H1 (cell line): ENCODE data around the gene GRK5. TPM values are rescaled to one million over a fixed set of nuclear protein-coding genes. Genes with fewer than 3 reads are reported as not detected.

Experiments used
- CTCF ChIA-PET: fragments of 300-600 bp; sonication (Branson Sonifier 250); formaldehyde crosslinking; loops from one replicate; lab custom pipeline; 2021; ENCODE audit not compliant: partially characterized antibody; lab: Charles Lee
- POLR2A ChIA-PET: fragments of 300-600 bp; sonication (Branson Sonifier 250); formaldehyde crosslinking; loops from one replicate; lab custom pipeline; 2021; ENCODE audit warnings: inconsistent platforms; ENCODE audit not compliant: partially characterized antibody; lab: Charles Lee
- DNase-seq, 2 experiments: peaks; one replicate each; pipeline versions ENCODE4 v3.0.0 to v3.0.0-alpha.2; 2010 to 2022; ENCODE audit warnings: low spot score in 2 of 2, low read depth in 1 of 2, mixed read lengths in 1 of 2
- FAIRE-seq: peaks from 2 replicates; lab custom pipeline; 2011; peaks lifted over from hg19 to GRCh38; lab: Jason Lieb, UNC
- H2AFZ ChIP-seq: 2 replicates; pipeline ENCODE4 v1.8.1; 2012; ENCODE audit warnings: low read length, inconsistent platforms
- H2AK5ac ChIP-seq: 2 replicates; pipeline ENCODE4 v1.6.1; 2013; ENCODE audit warnings: low read depth, low read length
- H2BK120ac ChIP-seq: replicated peaks from 2 replicates; pipeline ENCODE3; 2013; ENCODE audit warnings: low read depth, low read length, inconsistent platforms
- H2BK12ac ChIP-seq: 2 replicates; pipeline ENCODE4 v1.6.1; 2013; ENCODE audit warnings: low read depth, low read length
- H2BK15ac ChIP-seq: 2 replicates; pipeline ENCODE4 v1.6.1; 2013; ENCODE audit warnings: low read length
- H2BK20ac ChIP-seq: 2 replicates; pipeline ENCODE4 v1.6.1; 2013; ENCODE audit warnings: low read length
- H2BK5ac ChIP-seq: 2 replicates; pipeline ENCODE4 v1.6.1; 2013; ENCODE audit warnings: low read depth, low read length
- H3K14ac ChIP-seq: 2 replicates; pipeline ENCODE4 v1.6.1; 2013; ENCODE audit warnings: inconsistent platforms; ENCODE audit not compliant: insufficient read length
- H3K18ac ChIP-seq: 2 replicates; pipeline ENCODE4 v1.6.1; 2013; ENCODE audit warnings: low read length; ENCODE audit errors: extremely low read depth
- H3K23ac ChIP-seq: 2 replicates; pipeline ENCODE4 v1.6.1; 2013; ENCODE audit warnings: inconsistent platforms; ENCODE audit not compliant: insufficient read length
- H3K23me2 ChIP-seq: 2 replicates; pipeline ENCODE4 v1.6.1; 2013; ENCODE audit warnings: low read depth, low read length
- H3K27ac ChIP-seq: 2 replicates; pipeline ENCODE4 v1.6.1; 2011; ENCODE audit warnings: low read depth, low read length, inconsistent platforms
- H3K27me3 ChIP-seq, 4 experiments: replicated peaks in 1 of 4; 1 replicate in 1 of 4; 2 replicates in 3 of 4; pipeline versions ENCODE4 v1.6.1 to v1.8.1; 2011 to 2013; ENCODE audit warnings: low read length in 3 of 4, mild to moderate bottlenecking in 3 of 4, inconsistent platforms in 2 of 4, mixed read lengths in 2 of 4, moderate library complexity in 1 of 4; ENCODE audit not compliant: control insufficient read depth in 3 of 4, insufficient read depth in 3 of 4; ENCODE audit errors: extremely low read depth in 1 of 4
- H3K36me3 ChIP-seq, 4 experiments: 2 replicates each; pipeline versions ENCODE4 v1.6.1 to v1.8.1; 2011 to 2013; ENCODE audit warnings: mild to moderate bottlenecking in 4 of 4, low read length in 3 of 4, moderate library complexity in 2 of 4, control low read depth in 1 of 4, inconsistent platforms in 1 of 4; ENCODE audit not compliant: insufficient read depth in 4 of 4, control insufficient read depth in 2 of 4
- H3K4ac ChIP-seq: replicated peaks from 2 replicates; pipeline ENCODE3; 2013; ENCODE audit warnings: low read length, low read depth, mixed read lengths, inconsistent platforms; ENCODE audit not compliant: insufficient read length
- H3K4me1 ChIP-seq, 4 experiments: replicated peaks in 1 of 4; 1 replicate in 1 of 4; 2 replicates in 3 of 4; pipeline versions ENCODE4 v1.6.1 to v1.8.1; 2011 to 2013; ENCODE audit warnings: low read length in 3 of 4, inconsistent platforms in 2 of 4, mixed read lengths in 1 of 4; ENCODE audit not compliant: insufficient read depth in 4 of 4, control insufficient read depth in 3 of 4
- H3K4me2 ChIP-seq, 2 experiments: 2 replicates each; pipeline versions ENCODE4 v1.6.1 to v1.8.1; 2011 to 2013; ENCODE audit warnings: low read depth in 2 of 2, low read length in 2 of 2, control low read depth in 1 of 2, inconsistent platforms in 1 of 2, mild to moderate bottlenecking in 1 of 2; ENCODE audit not compliant: insufficient read depth in 1 of 2
- H3K4me3 ChIP-seq, 4 experiments: fragments of 200-600, 300-600 bp in 1 of 4; sonication (generic), shearing (Covaris generic), sonication (Bioruptor Twin) in 1 of 4; 2 replicates each; pipeline versions ENCODE4 v1.5.1 to v1.8.1; 2011 to 2016; ENCODE audit warnings: low read length in 4 of 4, low read depth in 3 of 4, control low read depth in 2 of 4, inconsistent platforms in 2 of 4, mild to moderate bottlenecking in 2 of 4, mixed read lengths in 1 of 4, moderate library complexity in 1 of 4; ENCODE audit not compliant: insufficient read depth in 2 of 4; ENCODE audit errors: extremely low read depth in 1 of 4
- H3K56ac ChIP-seq: replicated peaks from 2 replicates; pipeline ENCODE3; 2013; ENCODE audit warnings: low read depth, mild to moderate bottlenecking, mixed read lengths, low read length, inconsistent platforms; ENCODE audit not compliant: insufficient read length
- H3K79me1 ChIP-seq: 2 replicates; pipeline ENCODE4 v1.6.1; 2013; ENCODE audit warnings: low read depth, low read length, control low read depth
- H3K79me2 ChIP-seq, 2 experiments: 2 replicates each; pipeline versions ENCODE4 v1.6.1 to v1.8.1; 2012 to 2013; ENCODE audit warnings: low read length in 2 of 2, mild to moderate bottlenecking in 2 of 2, inconsistent platforms in 1 of 2; ENCODE audit not compliant: insufficient read depth in 2 of 2, control insufficient read depth in 1 of 2
- H3K9ac ChIP-seq, 4 experiments: replicated peaks in 1 of 4; 1 replicate in 1 of 4; 2 replicates in 3 of 4; pipeline versions ENCODE4 v1.6.1 to v1.8.1; 2011 to 2013; ENCODE audit warnings: low read depth in 3 of 4, low read length in 3 of 4, control low read depth in 2 of 4, mild to moderate bottlenecking in 2 of 4, moderate library complexity in 2 of 4, inconsistent platforms in 1 of 4; ENCODE audit errors: extremely low read depth in 1 of 4
- H3K9me3 ChIP-seq, 2 experiments: 2 replicates each; pipeline versions ENCODE4 v1.6.1 to v1.8.1; 2012 to 2013; ENCODE audit warnings: mild to moderate bottlenecking in 2 of 2, moderate library complexity in 2 of 2, control low read depth in 1 of 2, inconsistent platforms in 1 of 2, low read depth in 1 of 2, low read length in 1 of 2, mixed read lengths in 1 of 2; ENCODE audit not compliant: insufficient read depth in 2 of 2
- H4K20me1 ChIP-seq, 2 experiments: replicated peaks in 1 of 2; 2 replicates each; pipeline versions ENCODE3 to v1.8.1; 2011 to 2013; ENCODE audit warnings: inconsistent platforms in 2 of 2, low read length in 2 of 2, mild to moderate bottlenecking in 1 of 2; ENCODE audit not compliant: insufficient read depth in 2 of 2, control insufficient read depth in 1 of 2
- H4K5ac ChIP-seq: 2 replicates; pipeline ENCODE4 v1.6.1; 2013; ENCODE audit warnings: low read length, low read depth, mixed read lengths, inconsistent platforms; ENCODE audit not compliant: insufficient read length
- H4K8ac ChIP-seq: 2 replicates; pipeline ENCODE4 v1.8.0; 2013; ENCODE audit warnings: mild to moderate bottlenecking, moderate library complexity, low read length, inconsistent platforms; ENCODE audit not compliant: insufficient read depth; ENCODE audit errors: extremely low read depth
- H4K91ac ChIP-seq: replicated peaks from 2 replicates; pipeline ENCODE3; 2013; ENCODE audit warnings: low read length, mixed read lengths, inconsistent platforms; ENCODE audit not compliant: insufficient read length
- FOSL1 ChIP-seq: IDR thresholded peaks from 2 replicates; pipeline ENCODE4 v1.6.1; 2011; ENCODE audit warnings: mild to moderate bottlenecking, low read depth, low read length, moderate library complexity; ENCODE audit not compliant: insufficient read depth
- JUN ChIP-seq: IDR thresholded peaks from 2 replicates; pipeline ENCODE4 v1.6.1; 2011; ENCODE audit warnings: low read depth, mild to moderate bottlenecking, improper control_type of control experiment, low read length
- KDM5A ChIP-seq: fragments of 200-600 bp; IDR thresholded peaks from 2 replicates; pipeline ENCODE4 v1.7.1; 2012; ENCODE audit warnings: mild to moderate bottlenecking, low read length, inconsistent platforms, mixed read lengths
- NANOG ChIP-seq: IDR thresholded peaks from 2 replicates; pipeline ENCODE4 v1.6.1; 2011; ENCODE audit warnings: low read length, low read depth, mild to moderate bottlenecking, inconsistent platforms; ENCODE audit not compliant: insufficient read depth, poor library complexity, severe bottlenecking
- POU5F1 ChIP-seq: IDR thresholded peaks from 2 replicates; pipeline ENCODE4 v1.6.1; 2011; ENCODE audit warnings: low read depth, mild to moderate bottlenecking, low read length, moderate library complexity
- RBBP5 ChIP-seq: IDR thresholded peaks from 2 replicates; pipeline ENCODE4 v1.7.1; 2012; ENCODE audit warnings: low read depth, mild to moderate bottlenecking, inconsistent platforms, low read length, moderate library complexity, borderline replicate concordance
- SIX5 ChIP-seq: IDR thresholded peaks from 2 replicates; pipeline ENCODE4 v1.6.1; 2011; ENCODE audit warnings: mild to moderate bottlenecking, low read depth, low read length
- TAF1 ChIP-seq: IDR thresholded peaks from 2 replicates; pipeline ENCODE4 v1.6.1; 2011; ENCODE audit warnings: mild to moderate bottlenecking, low read depth, low read length
- TCF12 ChIP-seq: IDR thresholded peaks from 2 replicates; pipeline ENCODE4 v1.6.1; 2011; ENCODE audit warnings: low read depth, mild to moderate bottlenecking, low read length
- YY1 ChIP-seq: IDR thresholded peaks from 2 replicates; pipeline ENCODE4 v1.6.1; 2011; ENCODE audit warnings: low read depth, mild to moderate bottlenecking, low read length
- WGBS, 2 experiments: shearing (Covaris generic) in 1 of 2; methylation state at CpG; one replicate each; pipeline versions ENCODE4 v1.1.6 to v1.1.7; 2013 to 2015; ENCODE audit warnings: low lambda C conversion rate in 2 of 2, mixed read lengths in 2 of 2, inconsistent platforms in 1 of 2, low coverage in 1 of 2, missing lambda C conversion rate in 1 of 2; ENCODE audit not compliant: insufficient replicate concordance in 2 of 2, insufficient coverage in 1 of 2, insufficient read length in 1 of 2; ENCODE audit errors: extremely low coverage in 1 of 2, missing lambda C conversion rate in 1 of 2; 5-methylcytosine and 5-hydroxymethylcytosine counted together
- polyA plus RNA-seq, 7 experiments: library from polyadenylated mRNA; depleted of rRNA in 3 of 7; stranded (reverse) in 5 of 7; unstranded in 2 of 7; fragments of >200 nt in 5 of 7; fragments of 200-250 nt in 2 of 7; gene quantifications; 1 replicate in 5 of 7; 2 replicates in 1 of 7; 4 replicates in 1 of 7; pipeline versions ENCODE4 v1.2.1 to v1.2.3, GENCODE V29; 2011 to 2013; ENCODE audit warnings: missing spikeins in 2 of 7, mixed read lengths in 2 of 7
- total RNA-seq: library from RNA; stranded (reverse); fragmentation: NEBNext Ultra II Directional; extraction: Animal tissue kit (Norgen Biotek cat#: 25700); gene quantifications from 2 replicates; pipeline ENCODE4 v1.2.1, GENCODE V29; 2021

Gene GRK5
- total and polyA plus RNA-seq, 2 of the 8 experiments (the other 6 are each of a cell fraction or from before 2014, with no cell fraction given): 0.54 to 2.5 TPM

DNA sequence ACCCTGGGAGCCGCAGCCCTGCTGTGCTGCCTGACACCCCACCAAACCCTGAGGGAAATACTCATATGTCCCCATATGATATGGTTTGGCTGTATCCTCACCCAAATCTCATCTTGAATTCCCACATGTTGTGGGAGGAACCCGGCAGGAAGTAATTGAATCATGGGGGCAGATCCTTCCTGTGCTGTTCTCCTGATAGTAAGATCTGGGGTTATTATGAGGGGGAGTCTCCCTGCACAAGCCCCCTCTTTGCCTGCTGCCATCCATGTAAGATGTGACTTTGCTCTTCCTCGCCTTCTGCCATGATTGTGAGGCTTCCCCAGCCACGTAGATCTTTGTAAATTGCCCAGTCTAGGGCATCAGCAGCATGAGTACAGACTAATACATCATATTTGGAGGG lies 266.4 kb downstream of the GRK5 start:
- Histone ChIP-seq H2BK5ac (no peak overlapping the region), H3K23me2 (no peaks in the 10 kb centered on the region; the same call in 1 of the 2 replicates), H3K4me3 (no peak overlapping the region), H4K20me1 (no peaks in the 10 kb centered on the region), H3K9ac (no peak overlapping the region), H3K79me2 (no peaks in the 10 kb centered on the region), H3K79me1 (no peaks in the 10 kb centered on the region), H3K36me3 (no peaks in the 10 kb centered on the region), H3K18ac (no peak overlapping the region), H2BK12ac (no peak overlapping the region), H3K9me3 (no peaks in the 10 kb centered on the region), H3K4me2 (no peak overlapping the region), H3K23ac (no peak overlapping the region), H3K56ac (no peak overlapping the region), H2BK15ac (no peak overlapping the region), H2AK5ac (no peak overlapping the region), H3K4me1 (peaks cover 0 to 3% (median 0%) of the 10 kb centered on the region in 4 experiments; a peak in 2 of 7 replicates), H3K14ac (no peak overlapping the region), H4K5ac (no peak overlapping the region), H4K91ac (no peak overlapping the region), H3K4ac (no peak overlapping the region), H2AFZ (no peak overlapping the region), H2BK20ac (no peak overlapping the region), H2BK120ac (no peak overlapping the region), H4K8ac (no peak overlapping the region), H3K27me3 (peaks cover 26 to 50% (median 40%) of the 10 kb centered on the region in 4 experiments), H3K27ac (no peak overlapping the region)
- DNase-seq (no peak), FAIRE-seq (no peak)
- no peak for TF ChIP-seq FOSL1
- TF ChIP-seq JUN: no peak
- TF ChIP-seq YY1: no peak
- no peak for TF ChIP-seq TAF1
- no peak for TF ChIP-seq KDM5A
- no peak for TF ChIP-seq POU5F1
- no peak for TF ChIP-seq NANOG
- TF ChIP-seq RBBP5: no peak
- no peak for TF ChIP-seq SIX5
- TF ChIP-seq TCF12: no peak
- CTCF ChIA-PET: interaction anchor here (2.1 kb wide), 1 partner anchor 16 kb away, joined by 5 read pairs; no protein-coding TSS in a partner anchor
- POLR2A ChIA-PET: no interaction called here
- WGBS, 2 experiments: 84% methylated on average over 4 of the region's 4 CpGs; no CpG with 5 or more reads in 1 of the 2 experiments
